ENCODE data around the gene HPS4.

The HPS4 gene

GRCh38 chr22:26481112-26481693 is 2.4 kb downstream of the HPS4 start:
- H3K9me3 ChIP-seq (ENCODE audit: insufficient read depth, low read depth, low read length), result no peaks in the 10 kb centered on the region
- no peak overlapping the region for H2AK5ac ChIP-seq (ENCODE audit: low read length)
- no peak overlapping the region for H4K12ac ChIP-seq (ENCODE audit: low read depth, low read length)
- no CpG with 5 or more reads among the region's 6 CpGs for WGBS (ENCODE audit: extremely low coverage, insufficient coverage, insufficient read length)
- H3K27ac ChIP-seq (ENCODE audit: low read depth, low read length), result no peak overlapping the region
- no peak for DNase-seq
- no peak overlapping the region for H3K18ac ChIP-seq (ENCODE audit: low read length)
- H3K36me3 ChIP-seq (ENCODE audit: control insufficient read depth in 1 of 2, insufficient read depth in 2 of 2, low read length in 2 of 2), result peaks cover 3 to 7% of the 10 kb centered on the region in 2 experiments
- peaks cover 10 to 24% of the 10 kb centered on the region in 2 experiments for H3K4me1 ChIP-seq (ENCODE audit: control insufficient read depth in 1 of 2, insufficient read depth in 2 of 2, low read length in 2 of 2)
- H3K14ac ChIP-seq (ENCODE audit: low read length), result no peak overlapping the region
- peak overlapping the region; percentile 11 for H3K4me2 ChIP-seq (ENCODE audit: low read length)
- H3K23ac ChIP-seq (ENCODE audit: low read length), result no peak overlapping the region
- no peak overlapping the region for H3K9ac ChIP-seq (ENCODE audit: low read length)
- no peak overlapping the region for H3K4me3 ChIP-seq (ENCODE audit: low read depth, low read length)
- H3K79me2 ChIP-seq (ENCODE audit: control insufficient read depth, insufficient read depth, low read length, poor library complexity), result peaks cover 7% of the 10 kb centered on the region
- no peak overlapping the region for H2AFZ ChIP-seq (ENCODE audit: insufficient read depth, low read length, poor library complexity)
- no peaks in the 10 kb centered on the region for H3K27me3 ChIP-seq (ENCODE audit: insufficient read depth, low read length)
- no peak overlapping the region for H4K8ac ChIP-seq (ENCODE audit: low read depth, low read length)
- H3K4ac ChIP-seq (ENCODE audit: low read depth, low read length), result no peak overlapping the region
- peaks cover 13% of the 10 kb centered on the region for H3K79me1 ChIP-seq (ENCODE audit: low read length)
- H2BK5ac ChIP-seq (ENCODE audit: low read depth, low read length, poor library complexity), result no peak overlapping the region
- no peak overlapping the region for H4K91ac ChIP-seq (ENCODE audit: low read depth, low read length)
- no peak overlapping the region for H2BK12ac ChIP-seq (ENCODE audit: low read length)
- no peak overlapping the region for H2BK120ac ChIP-seq (ENCODE audit: insufficient read depth, low read length, poor library complexity)

GRCh38 chr22:26480611-26480932 is 3.0 kb downstream of the HPS4 start:
- H3K14ac ChIP-seq (ENCODE audit: low read length), result no peak overlapping the region
- no peak overlapping the region for H3K4me3 ChIP-seq (ENCODE audit: low read depth, low read length)
- peaks cover 14% of the 10 kb centered on the region for H3K79me1 ChIP-seq (ENCODE audit: low read length)
- H2AK5ac ChIP-seq (ENCODE audit: low read length), result no peak overlapping the region
- H4K12ac ChIP-seq (ENCODE audit: low read depth, low read length), result no peak overlapping the region
- no peak overlapping the region for H4K91ac ChIP-seq (ENCODE audit: low read depth, low read length)
- no peak overlapping the region for H2AFZ ChIP-seq (ENCODE audit: insufficient read depth, low read length, poor library complexity)
- H3K27ac ChIP-seq (ENCODE audit: low read depth, low read length), result no peak overlapping the region
- H3K79me2 ChIP-seq (ENCODE audit: control insufficient read depth, insufficient read depth, low read length, poor library complexity), result peaks cover 7% of the 10 kb centered on the region
- no peak overlapping the region for H2BK120ac ChIP-seq (ENCODE audit: insufficient read depth, low read length, poor library complexity)
- H3K4ac ChIP-seq (ENCODE audit: low read depth, low read length), result no peak overlapping the region
- no peaks in the 10 kb centered on the region for H3K27me3 ChIP-seq (ENCODE audit: insufficient read depth, low read length)
- no peak overlapping the region for H3K9ac ChIP-seq (ENCODE audit: low read length)
- peaks cover 10 to 24% of the 10 kb centered on the region in 2 experiments for H3K4me1 ChIP-seq (ENCODE audit: control insufficient read depth in 1 of 2, insufficient read depth in 2 of 2, low read length in 2 of 2)
- H3K18ac ChIP-seq (ENCODE audit: low read length), result peak overlapping the region; percentile 16
- no peak for DNase-seq
- H2BK5ac ChIP-seq (ENCODE audit: low read depth, low read length, poor library complexity), result no peak overlapping the region
- H4K8ac ChIP-seq (ENCODE audit: low read depth, low read length), result no peak overlapping the region
- peak overlapping the region; percentile 67 for H2BK12ac ChIP-seq (ENCODE audit: low read length)
- H3K36me3 ChIP-seq (ENCODE audit: control insufficient read depth in 1 of 2, insufficient read depth in 2 of 2, low read length in 2 of 2), result peaks cover 5 to 6% of the 10 kb centered on the region in 2 experiments
- H3K4me2 ChIP-seq (ENCODE audit: low read length), result peak overlapping the region; percentile 11
- no CpG with 5 or more reads among the region's 2 CpGs for WGBS (ENCODE audit: extremely low coverage, insufficient coverage, insufficient read length)
- H3K9me3 ChIP-seq (ENCODE audit: insufficient read depth, low read depth, low read length), result no peaks in the 10 kb centered on the region
- no peak overlapping the region for H3K23ac ChIP-seq (ENCODE audit: low read length)

- H4K12ac ChIP-seq (ENCODE audit: low read depth, low read length), result no peak overlapping the region
- peaks cover 7% of the 10 kb centered on the region for H3K79me2 ChIP-seq (ENCODE audit: control insufficient read depth, insufficient read depth, low read length, poor library complexity)
- H3K4ac ChIP-seq (ENCODE audit: low read depth, low read length), result no peak overlapping the region
- H3K14ac ChIP-seq (ENCODE audit: low read length), result no peak overlapping the region
- H3K4me3 ChIP-seq (ENCODE audit: low read depth, low read length), result no peak overlapping the region
- no peak overlapping the region for H3K9ac ChIP-seq (ENCODE audit: low read length)
- no peak overlapping the region for H3K23ac ChIP-seq (ENCODE audit: low read length)
- H3K79me1 ChIP-seq (ENCODE audit: low read length), result peaks cover 14% of the 10 kb centered on the region
- H2BK5ac ChIP-seq (ENCODE audit: low read depth, low read length, poor library complexity), result peak overlapping the region; percentile 33
- no peak overlapping the region for H3K4me2 ChIP-seq (ENCODE audit: low read length)
- no peaks in the 10 kb centered on the region for H3K9me3 ChIP-seq (ENCODE audit: insufficient read depth, low read depth, low read length)
- H2AFZ ChIP-seq (ENCODE audit: insufficient read depth, low read length, poor library complexity), result no peak overlapping the region
- DNase-seq, result no peak
- H3K18ac ChIP-seq (ENCODE audit: low read length), result peak overlapping the region; percentile 16
- peaks cover 10 to 24% of the 10 kb centered on the region in 2 experiments for H3K4me1 ChIP-seq (ENCODE audit: control insufficient read depth in 1 of 2, insufficient read depth in 2 of 2, low read length in 2 of 2)
- H3K27me3 ChIP-seq (ENCODE audit: insufficient read depth, low read length), result no peaks in the 10 kb centered on the region
- no peak overlapping the region for H2AK5ac ChIP-seq (ENCODE audit: low read length)
- H3K36me3 ChIP-seq (ENCODE audit: control insufficient read depth in 1 of 2, insufficient read depth in 2 of 2, low read length in 2 of 2), result peaks cover 6% of the 10 kb centered on the region in 2 experiments
- no peak overlapping the region for H3K27ac ChIP-seq (ENCODE audit: low read depth, low read length)
- peak overlapping the region; percentile 67 for H2BK12ac ChIP-seq (ENCODE audit: low read length)
- no peak overlapping the region for H2BK120ac ChIP-seq (ENCODE audit: insufficient read depth, low read length, poor library complexity)
- peak overlapping the region; percentile 11 for H4K8ac ChIP-seq (ENCODE audit: low read depth, low read length)
- peak overlapping the region; percentile 22 for H4K91ac ChIP-seq (ENCODE audit: low read depth, low read length)
- WGBS (ENCODE audit: extremely low coverage, insufficient coverage, insufficient read length), result no CpG with 5 or more reads among the region's 12 CpGs
These were observed 3.6 kb downstream of the HPS4 start for GRCh38 chr22:26479792-26480610.

GRCh38 chr22:26479043-26479791 is 4.4 kb downstream of the HPS4 start:
- Histone ChIP-seq H3K79me1 (ENCODE audit: low read length) (peaks cover 14% of the 10 kb centered on the region), H3K4me1 (ENCODE audit: control insufficient read depth in 1 of 2, insufficient read depth in 2 of 2, low read length in 2 of 2) (peaks cover 8 to 24% of the 10 kb centered on the region in 2 experiments), H3K36me3 (ENCODE audit: control insufficient read depth in 1 of 2, insufficient read depth in 2 of 2, low read length in 2 of 2) (peaks cover 6% of the 10 kb centered on the region in 2 experiments), H3K4me3 (ENCODE audit: low read depth, low read length) (no peak overlapping the region), H4K8ac (ENCODE audit: low read depth, low read length) (no peak overlapping the region), H2AK5ac (ENCODE audit: low read length) (no peak overlapping the region), H2BK12ac (ENCODE audit: low read length) (no peak overlapping the region), H4K12ac (ENCODE audit: low read depth, low read length) (no peak overlapping the region), H2AFZ (ENCODE audit: insufficient read depth, low read length, poor library complexity) (no peak overlapping the region), H3K79me2 (ENCODE audit: control insufficient read depth, insufficient read depth, low read length, poor library complexity) (peaks cover 7% of the 10 kb centered on the region), H3K9ac (ENCODE audit: low read length) (no peak overlapping the region), H2BK120ac (ENCODE audit: insufficient read depth, low read length, poor library complexity) (no peak overlapping the region), H3K18ac (ENCODE audit: low read length) (no peak overlapping the region), H4K91ac (ENCODE audit: low read depth, low read length) (no peak overlapping the region), H3K4ac (ENCODE audit: low read depth, low read length) (no peak overlapping the region), H3K14ac (ENCODE audit: low read length) (no peak overlapping the region), H2BK5ac (ENCODE audit: low read depth, low read length, poor library complexity) (no peak overlapping the region), H3K27me3 (ENCODE audit: insufficient read depth, low read length) (no peaks in the 10 kb centered on the region), H3K4me2 (ENCODE audit: low read length) (no peak overlapping the region), H3K9me3 (ENCODE audit: insufficient read depth, low read depth, low read length) (no peaks in the 10 kb centered on the region), H3K27ac (ENCODE audit: low read depth, low read length) (no peak overlapping the region), H3K23ac (ENCODE audit: low read length) (no peak overlapping the region)
- WGBS (ENCODE audit: extremely low coverage, insufficient coverage, insufficient read length), result no CpG with 5 or more reads among the region's 12 CpGs
- DNase-seq, result no peak
